HG02642 (cell line): ENCODE data around the gene LENG1.
A peak's percentile ranks its signal among the peaks of the same experiment; 100 is the strongest.

Source experiments
- ATAC-seq: cut with Tn5 transposase; IDR thresholded peaks from one replicate; pipeline ENCODE4 v1.9.1; 2021; ENCODE audit warnings: mild to moderate bottlenecking; ENCODE audit not compliant: unreplicated experiment, poor library complexity

Gene LENG1

DNA sequence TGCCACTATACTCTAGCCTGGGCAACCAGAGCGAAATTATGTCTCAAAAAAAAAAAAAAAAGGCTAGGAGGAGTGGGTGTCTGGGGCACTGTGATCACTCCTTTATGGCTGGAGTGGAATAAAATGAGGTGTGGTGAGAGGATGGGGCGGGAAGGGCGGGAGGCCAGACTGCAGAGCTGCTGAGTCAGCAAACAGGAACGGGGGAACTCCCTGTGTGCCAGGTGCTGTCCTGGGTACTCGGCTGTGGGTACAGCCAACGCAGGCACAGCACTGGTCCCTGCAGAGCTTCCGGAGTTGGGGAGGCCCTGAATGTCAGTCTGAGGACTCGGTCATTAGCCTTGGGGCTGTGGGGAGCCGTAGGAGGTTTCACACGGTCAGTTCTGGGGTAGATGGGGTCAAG lies 38.3 kb downstream of the LENG1 start:
- no peak for ATAC-seq

DNA sequence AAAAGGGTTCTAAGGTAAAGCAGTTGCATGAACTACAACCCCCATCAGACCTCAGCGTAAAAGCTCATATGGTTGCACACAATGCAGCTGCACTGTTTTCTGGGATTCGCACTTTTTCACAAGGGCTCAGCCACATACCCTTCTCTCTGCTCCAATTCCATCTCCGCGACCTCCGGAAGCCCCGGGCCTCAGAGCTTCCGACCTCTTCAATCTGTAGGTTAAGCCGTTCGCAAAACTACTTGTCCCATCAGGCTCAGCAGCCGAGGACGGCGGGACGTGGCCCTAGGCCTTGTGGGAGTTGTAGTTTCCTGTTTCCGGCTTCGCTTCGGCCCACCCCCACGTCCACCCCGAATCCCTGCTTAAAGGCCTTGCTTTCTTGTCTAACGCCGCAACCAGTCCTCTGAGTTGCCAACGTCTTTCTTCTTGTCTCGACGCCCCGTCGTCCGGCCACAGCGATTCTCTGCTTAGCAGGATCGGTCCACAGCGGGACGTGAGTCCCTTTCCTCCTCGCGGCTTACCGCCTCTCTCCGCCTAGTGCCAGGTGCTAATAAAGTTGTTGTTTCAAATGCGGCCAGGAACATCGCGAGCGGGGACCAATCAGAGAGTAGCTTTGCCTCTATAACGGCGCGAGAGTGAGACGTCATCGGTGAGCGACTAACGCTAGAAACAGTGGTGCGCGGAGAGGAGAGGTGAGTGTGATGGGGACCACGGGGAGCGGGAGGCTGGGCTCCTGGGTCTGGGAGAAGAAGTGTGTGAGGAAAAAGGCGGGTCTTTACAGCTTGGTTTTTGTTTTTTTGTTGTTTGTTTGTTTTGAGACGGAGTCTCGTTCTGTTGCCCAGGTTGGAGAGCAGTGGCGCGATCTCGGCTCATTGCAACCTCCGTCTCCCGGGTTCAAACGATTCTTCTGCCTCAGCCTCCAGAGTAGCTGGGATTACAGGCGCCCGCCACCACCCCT lies 44.1 kb downstream of the LENG1 start, which contains the start of the genes PRPF31 and TFPT:
Gene PRPF31 (plus strand): TSS at position 646 of the 955 bp plus-strand sequence. CDS start 2,525 bp downstream, outside the sequence.
Gene TFPT (minus strand): TSS at position 549 of the 955 bp plus-strand sequence. CDS start 388 bp downstream, at position 161.
- ATAC-seq = peak; percentile 84

DNA sequence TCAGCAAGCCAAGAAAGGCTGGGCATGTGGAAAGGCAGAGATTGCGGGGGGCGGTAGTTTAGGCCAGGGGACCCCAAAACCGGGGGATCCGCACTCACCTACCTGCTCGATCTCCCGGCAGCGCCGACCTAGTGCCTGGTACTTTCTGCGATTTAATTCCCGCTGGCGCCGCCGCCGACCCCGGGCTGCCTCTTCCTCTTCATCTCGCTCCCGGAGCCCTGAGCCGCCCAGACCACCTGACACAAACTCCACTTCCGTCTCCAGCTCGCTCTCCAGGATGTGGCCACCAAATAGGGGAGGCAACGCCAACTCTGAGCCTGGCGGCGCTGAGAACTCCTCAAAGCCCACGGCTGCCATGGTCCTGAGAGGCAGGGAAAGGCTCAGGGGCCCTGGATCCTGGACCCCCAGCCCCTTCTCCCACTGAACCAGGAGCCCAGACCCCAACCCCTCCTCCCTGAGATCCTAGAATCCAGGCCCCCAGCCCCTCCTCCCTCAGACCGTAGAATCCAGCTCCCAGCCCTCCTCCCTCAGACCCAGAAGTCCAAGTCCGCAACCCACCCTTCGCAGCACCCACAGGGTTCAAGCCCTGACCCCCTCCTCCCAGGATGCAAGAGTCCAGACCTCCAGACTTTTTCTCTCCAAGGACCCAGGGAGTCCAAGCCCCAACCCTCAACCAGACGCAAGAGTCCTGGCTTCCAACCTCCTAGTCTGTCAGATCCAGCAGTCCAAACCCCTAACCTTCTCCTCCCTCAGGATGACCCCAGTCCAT lies 45.0 kb downstream of the LENG1 start:
- no peak for ATAC-seq

DNA sequence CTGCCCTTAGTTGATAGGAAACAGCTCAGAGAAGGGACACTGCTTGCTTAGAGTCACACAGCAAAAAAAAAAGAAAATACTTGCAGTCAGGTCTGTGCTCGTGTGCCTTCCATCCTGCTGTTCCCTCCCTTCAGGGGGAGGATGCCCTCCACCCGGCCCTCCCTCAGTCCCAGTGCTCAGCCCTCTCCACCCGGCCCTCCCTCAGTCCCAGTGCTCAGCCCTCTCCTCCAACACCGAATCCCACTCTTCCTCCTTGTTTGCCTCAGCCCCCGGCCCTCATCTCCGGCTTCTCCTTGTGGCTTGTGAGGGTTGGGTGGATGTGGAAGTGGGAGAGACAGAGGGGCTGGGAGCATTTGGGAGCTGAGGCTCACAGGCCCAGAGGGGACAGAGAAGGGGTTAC lies 49.9 kb downstream of the LENG1 start:
- ATAC-seq = no peak

DNA sequence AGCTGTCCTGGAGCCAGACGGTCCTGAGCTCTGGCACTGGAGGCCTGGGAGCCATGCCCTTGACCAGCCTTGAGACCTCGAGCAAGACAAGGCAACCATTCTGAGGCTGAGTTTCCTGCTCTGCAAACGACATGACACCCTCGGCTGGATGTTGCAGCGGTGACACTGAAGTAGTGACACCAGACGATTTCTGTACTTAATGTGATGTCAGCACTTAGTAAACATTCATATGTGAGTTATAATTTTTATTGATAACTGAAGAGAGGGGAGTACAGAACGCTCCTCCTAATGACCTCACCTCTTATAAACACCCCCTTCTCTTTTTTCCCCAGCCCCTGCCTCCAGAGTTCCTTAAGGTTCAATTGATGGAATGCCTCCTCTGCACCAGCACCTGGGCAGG lies 51.0 kb downstream of the LENG1 start:
- no peak for ATAC-seq

DNA sequence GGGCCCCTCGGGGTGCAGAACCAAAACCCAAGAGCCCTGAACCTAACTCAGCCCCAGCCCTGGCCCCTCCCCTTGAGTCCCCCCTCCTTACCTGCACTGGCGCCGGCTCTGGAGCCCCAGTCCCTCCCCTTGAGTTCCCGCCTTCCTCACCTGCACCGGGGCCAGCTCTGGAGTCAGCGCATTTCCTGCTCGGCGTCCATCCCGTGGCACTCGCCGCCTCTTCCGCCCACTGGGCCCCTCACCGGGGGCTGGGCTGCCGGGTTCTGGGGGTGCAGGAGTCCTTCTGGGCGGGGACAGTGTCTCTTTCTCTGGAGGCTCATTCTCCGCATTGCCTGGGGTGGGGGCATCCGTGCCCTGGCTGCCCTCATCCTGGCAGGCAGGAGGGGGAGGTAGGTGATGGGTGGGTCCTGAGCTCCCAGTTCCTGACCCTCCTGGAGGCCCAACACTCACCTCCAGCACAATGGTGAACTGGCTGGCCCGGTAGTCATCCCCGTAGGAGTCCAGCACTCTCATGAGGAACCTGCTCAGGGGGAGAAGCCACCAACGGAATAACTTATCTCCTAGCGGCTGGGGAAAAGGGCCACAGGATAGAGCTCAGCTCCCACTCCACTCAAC lies 51.5 kb downstream of the LENG1 start:
- ATAC-seq = no peak

DNA sequence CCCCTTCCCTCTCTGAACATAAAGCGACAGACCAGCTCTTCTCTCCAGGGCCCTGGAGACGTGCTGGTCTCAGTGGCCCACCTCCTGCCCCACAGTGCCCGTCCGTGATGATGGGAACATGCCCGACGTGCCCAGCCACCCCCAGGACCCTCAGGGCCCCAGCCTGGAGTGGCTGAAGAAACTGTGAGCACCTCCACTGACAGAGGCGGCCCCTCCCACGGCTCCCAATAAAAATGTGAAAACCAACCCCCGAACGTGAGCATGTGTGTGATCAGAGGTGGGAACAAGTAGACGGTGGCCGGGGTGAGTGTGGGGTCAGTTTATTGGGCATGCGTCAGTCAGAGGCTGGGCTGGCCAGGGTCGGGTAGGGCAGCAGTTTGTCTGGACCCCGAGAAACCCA lies 52.8 kb downstream of the LENG1 start:
- no peak for ATAC-seq

DNA sequence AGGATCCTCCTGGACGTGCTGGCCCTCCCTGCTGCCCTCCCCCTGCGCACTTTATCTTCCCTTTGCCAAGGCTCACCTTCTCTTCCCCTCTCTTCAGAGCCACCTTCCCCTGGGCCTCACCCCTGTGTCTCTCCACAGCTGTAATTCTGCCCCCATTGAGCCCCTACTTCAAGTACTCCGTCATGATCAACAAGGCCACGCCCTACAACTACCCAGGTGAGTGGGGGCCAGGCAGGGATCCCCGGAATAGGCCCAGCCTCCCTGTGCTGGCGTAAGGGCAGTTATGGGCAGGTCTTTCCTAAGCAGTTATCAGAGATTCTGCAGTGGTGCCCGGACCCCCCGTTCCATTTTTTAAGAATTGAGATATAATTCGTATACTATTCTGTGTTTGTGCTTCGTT lies 53.7 kb downstream of the LENG1 start:
- ATAC-seq = no peak
